Lower leg skin (tissue), 4 donors: ENCODE measurements around the gene SEMA3D. TPM values are rescaled to one million over a fixed set of nuclear protein-coding genes. Genes with fewer than 3 reads are reported as not detected.
"Not testable (repeated sequence)": the region's sequence is repeated elsewhere in the genome, so short reads cannot be mapped to it uniquely, and the experiment has no call there.

Experiments used
- DNase-seq, 2 donors: peaks; one replicate each; pipeline ENCODE4 v3.0.0-alpha.2; 2019; ENCODE audit warnings: low spot score in 2 of 2
- H3K4me3 ChIP-seq: fragments of 200-600 bp; sonication (generic); 2 replicates; pipeline ENCODE4 v1.5.1; 2017; ENCODE audit warnings: mild to moderate bottlenecking, low read depth; ENCODE audit not compliant: poor library complexity, severe bottlenecking
- CTCF ChIP-seq, 3 donors: fragments of 450-650 bp; IDR thresholded peaks; one replicate each; pipeline ENCODE4 v1.5.1; 2016; ENCODE audit warnings: antibody characterized with exemption in 3 of 3, mild to moderate bottlenecking in 3 of 3, moderate library complexity in 2 of 3
- POLR2A ChIP-seq, 2 donors: fragments of 450-650 bp; IDR thresholded peaks; one replicate each; pipeline ENCODE4 v1.6.1; 2016 to 2017; ENCODE audit warnings: antibody characterized with exemption in 2 of 2, mild to moderate bottlenecking in 1 of 2, moderate library complexity in 1 of 2
- WGBS, 2 donors: methylation state at CpG; one replicate each; pipeline ENCODE4 v1.1.5; 2018; 5-methylcytosine and 5-hydroxymethylcytosine counted together
- intact Hi-C: fragments of 100-400 bp; cut with DNase I; formaldehyde crosslinking; loops from one replicate; pipeline ENCODE4 v1.15.0; 2023; ENCODE audit warnings: low total_unique reads
- total RNA-seq, 4 donors: library from RNA; depleted of rRNA; stranded (reverse); fragments of >200 nt; gene quantifications; one replicate each; pipeline ENCODE4 v1.1.0, GENCODE V29; 2016

Gene SEMA3D
- total RNA-seq, 4 donors from 2014 or later: 2.4 to 4.7 (median 2.7) TPM

DNA sequence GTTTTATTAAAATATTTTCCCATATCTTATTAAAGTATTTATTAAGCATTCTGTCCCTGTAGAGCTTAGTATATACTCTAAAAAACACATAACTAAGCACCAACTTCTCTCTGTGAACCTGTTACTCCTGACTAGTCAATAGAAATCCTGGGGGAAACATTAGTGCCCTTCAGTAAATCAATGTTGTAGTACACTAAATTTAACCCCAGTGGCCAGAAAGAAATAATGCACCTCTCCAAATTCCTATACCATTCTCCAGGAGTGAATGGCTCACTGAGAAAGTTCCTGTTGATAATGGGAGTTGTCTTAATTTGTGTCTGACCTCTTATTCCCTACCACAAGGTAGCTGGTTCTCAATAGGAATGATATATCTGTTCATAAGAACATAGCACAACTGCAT, 188.2 kb downstream of the SEMA3D start:
- TF ChIP-seq POLR2A (IDR thresholded peaks at IDR 0.05) (no peak), CTCF (IDR thresholded peaks at IDR 0.05) (no peak)
- H3K4me3 ChIP-seq: no peak overlapping the region
- DNase-seq: no peak
- intact Hi-C loops: no loop called here

DNA sequence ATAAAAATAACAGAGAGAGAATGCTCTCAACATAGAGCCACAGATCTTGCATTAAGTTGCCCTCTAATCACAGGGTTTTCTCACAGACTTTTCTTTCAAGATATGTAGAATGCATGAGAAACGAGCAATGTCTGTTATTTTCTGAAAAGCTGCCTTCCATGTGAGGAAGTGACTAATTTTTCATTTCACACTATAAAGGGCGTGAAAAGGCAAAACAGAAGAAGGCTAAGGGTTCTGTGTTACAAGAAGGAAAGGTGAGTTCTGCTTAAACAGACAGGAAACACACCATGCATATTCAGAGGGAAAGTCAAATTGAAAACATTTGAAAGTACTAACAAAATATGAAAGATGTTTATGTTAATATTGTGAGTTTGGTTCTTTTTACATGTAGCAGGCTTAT, 189.2 kb downstream of the SEMA3D start:
- no peak for DNase-seq
- no peak for TF ChIP-seq CTCF (IDR thresholded peaks at IDR 0.05)
- H3K4me3 ChIP-seq: no peak overlapping the region
- WGBS, 2 donors: 64 to 68% methylated on average over 2 of the region's 2 CpGs
- intact Hi-C loops: no loop called here

GRCh38 chr7:84992954-84993353, 193.9 kb downstream of the SEMA3D start:
- H3K4me3 ChIP-seq, DNase-seq, intact Hi-C loops: not testable (repeated sequence)
- 94 to 95% methylated on average over 9 of the region's 9 CpGs for WGBS, 2 donors

DNA sequence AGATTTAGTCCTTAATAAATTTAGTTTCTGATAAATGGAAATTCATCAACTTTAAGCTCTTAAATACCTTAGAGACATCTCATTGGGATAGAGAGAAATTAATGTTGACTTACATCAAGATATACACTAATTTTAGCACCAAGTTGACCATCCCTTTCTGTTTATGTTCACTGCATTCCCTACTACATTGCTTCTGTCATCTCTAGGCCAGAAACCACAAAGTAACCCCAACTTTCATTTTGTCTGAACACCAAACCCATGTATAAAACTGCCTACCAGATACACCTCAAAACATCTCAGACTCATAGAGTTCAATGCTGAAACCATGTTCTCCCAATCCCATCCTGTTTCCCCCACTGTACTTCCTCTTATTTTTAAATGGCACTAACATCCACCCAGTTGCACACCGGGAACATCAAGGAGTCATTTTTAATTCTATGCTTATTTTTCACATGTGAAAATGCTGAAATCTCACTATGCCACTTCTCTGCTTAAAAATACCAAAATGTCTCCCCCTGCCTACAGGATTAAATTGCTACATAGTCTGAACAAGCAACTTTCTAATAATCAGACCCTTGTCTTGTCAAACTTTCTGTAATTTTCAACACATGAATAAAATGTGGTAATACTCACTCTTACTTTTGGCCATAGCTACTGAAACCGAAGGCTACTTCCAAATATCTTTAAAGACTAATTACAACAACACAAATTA, 201.6 kb downstream of the SEMA3D start:
- WGBS, 2 donors: 67 to 72% methylated on average over 2 of the region's 2 CpGs
- H3K4me3 ChIP-seq: no peak overlapping the region
- TF ChIP-seq POLR2A (IDR thresholded peaks at IDR 0.05) (no peak), CTCF (IDR thresholded peaks at IDR 0.05) (no peak)
- intact Hi-C loops: no loop called here
- DNase-seq: no peak

- DNase-seq: no peak
- H3K4me3 ChIP-seq: no peak overlapping the region
- TF ChIP-seq CTCF (IDR thresholded peaks at IDR 0.05) (no peak), POLR2A (IDR thresholded peaks at IDR 0.05) (no peak)
- intact Hi-C loops: no loop called here
These were observed 204.7 kb downstream of the SEMA3D start for GRCh38 chr7:84982199-84982598.

DNA sequence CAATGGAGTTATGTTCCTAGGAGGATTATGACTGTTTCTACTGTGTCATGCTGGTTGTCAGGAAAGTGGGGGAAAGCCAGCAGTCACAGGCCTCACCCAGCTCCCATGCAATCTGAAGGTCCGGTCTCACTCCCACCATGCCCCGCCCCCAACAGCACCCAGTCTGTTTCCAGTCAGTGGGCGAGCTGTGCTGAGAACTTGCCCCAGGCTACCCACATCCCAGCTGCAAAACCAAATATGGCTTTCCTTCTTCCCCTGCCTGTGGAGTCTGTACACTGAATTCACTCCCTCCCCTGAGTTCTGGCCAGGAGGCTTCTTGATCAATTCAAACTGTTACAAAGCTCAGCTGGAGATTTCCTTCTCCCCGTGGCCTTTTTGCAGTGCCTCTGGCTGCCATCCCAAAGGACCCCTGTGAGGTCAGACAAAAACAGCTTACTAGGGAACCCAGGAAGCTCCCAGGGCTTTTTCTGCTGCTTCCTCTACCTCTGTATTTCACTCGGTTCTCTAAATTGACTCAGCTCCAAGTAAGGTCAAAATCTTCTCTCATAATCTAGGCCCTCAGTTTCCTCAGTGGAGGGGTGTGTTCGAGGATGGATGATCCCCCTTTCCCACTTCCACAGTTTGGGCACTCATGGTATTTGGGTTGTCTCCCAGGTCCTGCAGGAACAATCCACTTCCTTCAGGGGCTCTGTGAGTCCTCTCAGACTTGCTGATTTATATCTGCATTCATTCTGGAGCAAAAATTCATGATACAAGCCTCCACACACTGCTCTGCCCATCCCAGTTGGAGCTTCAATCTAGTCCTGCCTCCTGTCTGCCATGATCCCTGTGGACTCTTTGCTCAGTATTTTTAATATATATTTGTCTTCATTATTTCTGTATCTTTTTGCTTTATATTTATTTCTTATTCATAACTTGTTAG, 205.5 kb downstream of the SEMA3D start:
- 55 to 60% methylated on average over 6 of the region's 6 CpGs for WGBS, 2 donors
- intact Hi-C loops: no loop called here
- TF ChIP-seq POLR2A (IDR thresholded peaks at IDR 0.05): no peak
- TF ChIP-seq CTCF (IDR thresholded peaks at IDR 0.05): no peak
- DNase-seq: no peak
- H3K4me3 ChIP-seq: no peak overlapping the region
